NB4 (cell line): ENCODE results near the gene TGM3.

Experiments used
- CTCF ChIP-seq: IDR thresholded peaks from one replicate; pipeline ENCODE4 v1.5.1; 2012; ENCODE audit warnings: low read depth, low read length
- POLR2A ChIP-seq: IDR thresholded peaks from 2 replicates; pipeline ENCODE4 v1.6.1; 2011; ENCODE audit warnings: mild to moderate bottlenecking; ENCODE audit not compliant: insufficient read length; ENCODE audit errors: extremely low read depth

GRCh38 chr20:2337142-2337541 is 41.3 kb downstream of the TGM3 start:
- TF ChIP-seq CTCF (no peak), POLR2A (no peak)
